ENCODE data around the gene CHDH. TPM values are rescaled to one million over a fixed set of nuclear protein-coding genes. Genes with fewer than 3 reads are reported as not detected.

CHDH gene
- polyA plus RNA-seq, 1 donor (not counting 4 experiments of a cell fraction or from before 2014, with no cell fraction given) = not detected

GRCh38 chr3:53764026-53764775 is 82.0 kb downstream of the CHDH start:
- H3K9me3 ChIP-seq (ENCODE audit: control insufficient read depth, low read depth, low read length) = no peaks in the 10 kb centered on the region
- H3K9ac ChIP-seq (ENCODE audit: control insufficient read depth, extremely low read depth, insufficient read depth, low read length) = no peak overlapping the region
- H3K36me3 ChIP-seq (ENCODE audit: control insufficient read depth in 2 of 2, extremely low read depth in 1 of 2, insufficient read depth in 2 of 2, low read length in 2 of 2) = no peaks in the 10 kb centered on the region
- no peak overlapping the region for H3K4me3 ChIP-seq (ENCODE audit: control insufficient read depth in 2 of 3, extremely low read depth in 1 of 3, insufficient read depth in 2 of 3, low read depth in 1 of 3, low read length in 3 of 3)
- dilution Hi-C loops (cut with MboI; ENCODE audit: extremely low pct_ligation_motif_present, low sequenced_read_pairs) = no loop called here
- no peaks in the 10 kb centered on the region for H3K27me3 ChIP-seq (ENCODE audit: control insufficient read depth, extremely low read depth, insufficient read depth, low read length)
- H3K9me1 ChIP-seq (ENCODE audit: control insufficient read depth, extremely low read depth, insufficient read depth, low read length) = no peaks in the 10 kb centered on the region
- DNase-seq (ENCODE audit: low read depth, low spot score) = no peak
- TF ChIP-seq EZH2 (IDR thresholded peaks at IDR 0.05; ENCODE audit: low read length) = no peak
- TF ChIP-seq, protein P1, sequence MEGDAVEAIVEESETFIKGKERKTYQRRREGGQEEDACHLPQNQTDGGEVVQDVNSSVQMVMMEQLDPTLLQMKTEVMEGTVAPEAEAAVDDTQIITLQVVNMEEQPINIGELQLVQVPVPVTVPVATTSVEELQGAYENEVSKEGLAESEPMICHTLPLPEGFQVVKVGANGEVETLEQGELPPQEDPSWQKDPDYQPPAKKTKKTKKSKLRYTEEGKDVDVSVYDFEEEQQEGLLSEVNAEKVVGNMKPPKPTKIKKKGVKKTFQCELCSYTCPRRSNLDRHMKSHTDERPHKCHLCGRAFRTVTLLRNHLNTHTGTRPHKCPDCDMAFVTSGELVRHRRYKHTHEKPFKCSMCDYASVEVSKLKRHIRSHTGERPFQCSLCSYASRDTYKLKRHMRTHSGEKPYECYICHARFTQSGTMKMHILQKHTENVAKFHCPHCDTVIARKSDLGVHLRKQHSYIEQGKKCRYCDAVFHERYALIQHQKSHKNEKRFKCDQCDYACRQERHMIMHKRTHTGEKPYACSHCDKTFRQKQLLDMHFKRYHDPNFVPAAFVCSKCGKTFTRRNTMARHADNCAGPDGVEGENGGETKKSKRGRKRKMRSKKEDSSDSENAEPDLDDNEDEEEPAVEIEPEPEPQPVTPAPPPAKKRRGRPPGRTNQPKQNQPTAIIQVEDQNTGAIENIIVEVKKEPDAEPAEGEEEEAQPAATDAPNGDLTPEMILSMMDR (optimal IDR thresholded peaks at IDR 0.05 in 1 of 3, IDR thresholded peaks at IDR 0.05 in 1 of 3, conservative IDR thresholded peaks at IDR 0.05 in 1 of 3; ENCODE audit: extremely low read depth in 1 of 3, insufficient read depth in 2 of 3, low read length in 3 of 3) = no peak
- H3K27ac ChIP-seq (ENCODE audit: control insufficient read depth, insufficient read depth, low read length) = no peak overlapping the region
- no peaks in the 10 kb centered on the region for H4K20me1 ChIP-seq (ENCODE audit: control insufficient read depth, extremely low read depth, insufficient read depth, low read length)
- H3K4me2 ChIP-seq (ENCODE audit: control insufficient read depth, extremely low read depth, insufficient read depth, low read depth, low read length) = no peak overlapping the region
- H3K4me1 ChIP-seq (ENCODE audit: control insufficient read depth, extremely low read depth, insufficient read depth, low read length) = no peaks in the 10 kb centered on the region
- H3K79me2 ChIP-seq (ENCODE audit: control insufficient read depth, insufficient read depth, low read length) = no peaks in the 10 kb centered on the region
- no peak overlapping the region for H2AFZ ChIP-seq (ENCODE audit: control insufficient read depth, low read length)
- no peak for FAIRE-seq

DNA sequence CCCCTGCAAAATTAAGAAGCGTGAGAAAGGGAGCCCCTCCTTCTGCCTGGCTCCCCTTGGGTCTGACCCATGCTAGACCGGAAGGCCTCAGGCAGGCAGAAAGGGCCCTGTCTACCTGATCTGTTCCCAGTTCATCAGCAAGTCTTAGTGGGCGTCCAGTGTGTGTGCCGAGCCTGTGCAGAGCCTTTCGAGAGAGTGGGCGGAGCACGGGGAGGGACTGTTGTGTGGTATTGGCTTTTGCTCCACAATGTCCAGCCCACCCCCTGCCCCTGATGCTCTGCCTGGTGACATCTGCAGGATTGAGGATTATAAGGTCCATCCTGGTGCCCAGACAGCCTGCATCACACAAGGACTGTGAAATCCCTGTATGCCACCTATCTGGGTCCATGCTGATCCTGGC is 82.9 kb downstream of the CHDH start:
- TF ChIP-seq EZH2 (IDR thresholded peaks at IDR 0.05; ENCODE audit: low read length) = no peak
- TF ChIP-seq, protein P1 (optimal IDR thresholded peaks at IDR 0.05 in 1 of 3, IDR thresholded peaks at IDR 0.05 in 1 of 3, conservative IDR thresholded peaks at IDR 0.05 in 1 of 3; ENCODE audit: extremely low read depth in 1 of 3, insufficient read depth in 2 of 3, low read length in 3 of 3) = no peak
- Histone ChIP-seq H4K20me1 (ENCODE audit: control insufficient read depth, extremely low read depth, insufficient read depth, low read length) (no peaks in the 10 kb centered on the region), H3K27me3 (ENCODE audit: control insufficient read depth, extremely low read depth, insufficient read depth, low read length) (no peaks in the 10 kb centered on the region), H3K36me3 (ENCODE audit: control insufficient read depth in 2 of 2, extremely low read depth in 1 of 2, insufficient read depth in 2 of 2, low read length in 2 of 2) (no peaks in the 10 kb centered on the region), H3K27ac (ENCODE audit: control insufficient read depth, insufficient read depth, low read length) (no peak overlapping the region), H3K4me1 (ENCODE audit: control insufficient read depth, extremely low read depth, insufficient read depth, low read length) (no peaks in the 10 kb centered on the region), H3K79me2 (ENCODE audit: control insufficient read depth, insufficient read depth, low read length) (no peaks in the 10 kb centered on the region), H3K9me3 (ENCODE audit: control insufficient read depth, low read depth, low read length) (no peaks in the 10 kb centered on the region), H3K4me3 (ENCODE audit: control insufficient read depth in 2 of 3, extremely low read depth in 1 of 3, insufficient read depth in 2 of 3, low read depth in 1 of 3, low read length in 3 of 3) (no peak overlapping the region), H2AFZ (ENCODE audit: control insufficient read depth, low read length) (no peak overlapping the region), H3K9me1 (ENCODE audit: control insufficient read depth, extremely low read depth, insufficient read depth, low read length) (no peaks in the 10 kb centered on the region), H3K9ac (ENCODE audit: control insufficient read depth, extremely low read depth, insufficient read depth, low read length) (no peak overlapping the region), H3K4me2 (ENCODE audit: control insufficient read depth, extremely low read depth, insufficient read depth, low read depth, low read length) (no peak overlapping the region)
- FAIRE-seq (no peak), DNase-seq (ENCODE audit: low read depth, low spot score) (no peak)
- dilution Hi-C loops (cut with MboI; ENCODE audit: extremely low pct_ligation_motif_present, low sequenced_read_pairs) = no loop called here

Small RNA genes within 50 kb of the gene (small RNA-seq; reads per million reads assigned to genes)
- gene AC012467.1 (ENCODE audit: insufficient read length in 3 of 3, low read depth in 3 of 3, low replicate concordance in 1 of 3) = 0 reads per million in 3 experiments

Other genes starting within 250 kb of the CHDH start
- gene IL17RB, start 149 bp upstream of the CHDH start, polyA plus RNA-seq = 0.08 TPM in 1 of 3 replicates, not detected in the others
- gene ACTR8, start 35.7 kb upstream of the CHDH start, polyA plus RNA-seq = 17.7 to 28.8 TPM (median 21.7 TPM) in 3 replicates
- 44.1 to 94.9 TPM (median 73.6 TPM) in 3 replicates for gene SELENOK, start 45.4 kb upstream of the CHDH start, polyA plus RNA-seq

Measured in keratinocyte (primary cell).